HG03439 (cell line): ENCODE results near the gene WDR1.

Source experiments
- ATAC-seq: cut with Tn5 transposase; IDR thresholded peaks from one replicate; pipeline ENCODE4 v1.9.1; 2021; ENCODE audit warnings: mild to moderate bottlenecking, moderate library complexity; ENCODE audit not compliant: unreplicated experiment

Gene WDR1

GRCh38 chr4:10101671-10102473 is 14.7 kb downstream of the WDR1 start:
- ATAC-seq, result no peak

- ATAC-seq, result no peak
Observed at GRCh38 chr4:10100734-10101216, 15.8 kb downstream of the WDR1 start.

- no peak for ATAC-seq
Observed at GRCh38 chr4:10099499-10100325, 16.9 kb downstream of the WDR1 start.

GRCh38 chr4:10098780-10099160 is 17.8 kb downstream of the WDR1 start:
- no peak for ATAC-seq

- ATAC-seq, result no peak
Observed at GRCh38 chr4:10097906-10098779, 18.5 kb downstream of the WDR1 start.

GRCh38 chr4:10096978-10097335 is 19.6 kb downstream of the WDR1 start:
- ATAC-seq, result no peak

GRCh38 chr4:10096201-10096977 is 20.2 kb downstream of the WDR1 start:
- ATAC-seq, result peak; percentile 73

GRCh38 chr4:10095296-10095991 is 21.2 kb downstream of the WDR1 start:
- ATAC-seq, result no peak

GRCh38 chr4:10094841-10095240 is 21.8 kb downstream of the WDR1 start:
- ATAC-seq, result no peak

GRCh38 chr4:10093801-10094552 is 22.6 kb downstream of the WDR1 start:
- no peak for ATAC-seq

GRCh38 chr4:10093271-10093621 is 23.4 kb downstream of the WDR1 start:
- ATAC-seq, result no peak

- ATAC-seq, result no peak
Observed at GRCh38 chr4:10092481-10093270, 23.9 kb downstream of the WDR1 start.

GRCh38 chr4:10091531-10092181 is 24.9 kb downstream of the WDR1 start:
- ATAC-seq, result no peak

- no peak for ATAC-seq
Observed at GRCh38 chr4:10090467-10091250, 25.9 kb downstream of the WDR1 start.

GRCh38 chr4:10089346-10089745 is 27.3 kb downstream of the WDR1 start:
- ATAC-seq, result no peak

- no peak for ATAC-seq
Observed at GRCh38 chr4:10088135-10089010, 28.2 kb downstream of the WDR1 start.
